ENCODE results near the gene GNB1L. TPM values are rescaled to one million over a fixed set of nuclear protein-coding genes. Genes with fewer than 3 reads are reported as not detected.

The GNB1L gene
- total and polyA plus RNA-seq, 9 of the 15 experiments (the other 6 are each of a cell fraction or from before 2014, with no cell fraction given), result 0.56 to 50.5 (median 10.2) TPM

GRCh38 chr22:19895160-19895849 lies 40.6 kb upstream of the GNB1L start (continued):
- TF ChIP-seq MYC (IDR thresholded peaks at IDR 0.05; ENCODE audit: low read depth, low read length), result no peak
- 0 out of 2 replicates have a peak, but pooled peaks have one; percentile 34 for TF ChIP-seq MYC (CRISPR knock-in tag; IDR thresholded peaks at IDR 0.05; ENCODE audit: borderline replicate concordance, low read depth)
- no peak for TF ChIP-seq ZSCAN29 (IDR thresholded peaks at IDR 0.05)
- 0 out of 2 replicates have a peak, but pooled peaks have one; percentile 28 for TF ChIP-seq RBFOX2 (IDR thresholded peaks at IDR 0.05; ENCODE audit: low read depth, low read length)
- no peak for TF ChIP-seq RHOXF2B (CRISPR knock-in tag; conservative IDR thresholded peaks at IDR 0.05)
- TF ChIP-seq POLR2G (IDR thresholded peaks at IDR 0.05; ENCODE audit: low read depth, low read length), result peak; percentile 57
- no peak for TF ChIP-seq MECOM (CRISPR knock-in tag; IDR thresholded peaks at IDR 0.05)
- no peak for TF ChIP-seq POLR2H (tag; IDR thresholded peaks at IDR 0.05; ENCODE audit: low read depth)
- TF ChIP-seq ZNF764 (CRISPR knock-in tag; IDR thresholded peaks at IDR 0.05; ENCODE audit: low read depth), result peak; percentile 59; the same call in 1 of the 2 replicates
- no peak for TF ChIP-seq REST (IDR thresholded peaks at IDR 0.05; ENCODE audit: borderline replicate concordance)
- TF ChIP-seq REST (CRISPR knock-in tag; IDR thresholded peaks at IDR 0.05; ENCODE audit: low read depth), result no peak
- TF ChIP-seq ZNF274 (IDR thresholded peaks at IDR 0.05; ENCODE audit: borderline replicate concordance, low read depth, low read length), result no peak
- no peak; the same call in 1 of the 2 replicates for TF ChIP-seq HOMEZ (CRISPR knock-in tag; IDR thresholded peaks at IDR 0.05)
- TF ChIP-seq ZNF780A (CRISPR knock-in tag; IDR thresholded peaks at IDR 0.05), result no peak
- TF ChIP-seq RBBP5 (IDR thresholded peaks at IDR 0.05; ENCODE audit: borderline replicate concordance, insufficient read depth, low read length, poor library complexity, severe bottlenecking), result peak; percentile 44
- no peak for TF ChIP-seq ZNF143 (CRISPR knock-in tag; IDR thresholded peaks at IDR 0.05)
- no peak for TF ChIP-seq MYBL2 (IDR thresholded peaks at IDR 0.05; ENCODE audit: low read depth)
- no peak for TF ChIP-seq MYBL2 (CRISPR knock-in tag; IDR thresholded peaks at IDR 0.05; ENCODE audit: borderline replicate concordance)
- no peak for TF ChIP-seq NCOA6 (IDR thresholded peaks at IDR 0.05)
- TF ChIP-seq TCF7L2 (IDR thresholded peaks at IDR 0.05; ENCODE audit: low read depth, low read length), result no peak
- no peak for TF ChIP-seq HMG20B (CRISPR knock-in tag; IDR thresholded peaks at IDR 0.05)
